GM23248 (cell line): Measurements from ENCODE around the gene ZER1. TPM values are rescaled to one million over a fixed set of nuclear protein-coding genes. Genes with fewer than 3 reads are reported as not detected.
"Not testable (repeated sequence)": the region's sequence is repeated elsewhere in the genome, so short reads cannot be mapped to it uniquely, and the experiment has no call there.

ENCODE experiments used
- DNase-seq: peaks from one replicate; pipeline ENCODE4 v3.0.0-alpha.2; 2015
- H2AFZ ChIP-seq: fragments of 200-600 bp; sonication (generic); 2 replicates; pipeline ENCODE4 v1.6.1; 2016; ENCODE audit warnings: antibody characterized with exemption
- H3F3A ChIP-seq: fragments of 200-600 bp; sonication (generic); 2 replicates; pipeline ENCODE4 v1.6.1; 2016; ENCODE audit warnings: mild to moderate bottlenecking, antibody characterized with exemption, mixed run types; ENCODE audit not compliant: insufficient read depth
- H3K27ac ChIP-seq: fragments of 200-600 bp; sonication (generic); 2 replicates; pipeline ENCODE4 v1.5.1; 2016; ENCODE audit warnings: mild to moderate bottlenecking
- H3K27me3 ChIP-seq: fragments of 200-600 bp; sonication (generic); replicated peaks from 2 replicates; pipeline ENCODE4 v1.6.1; 2016; ENCODE audit warnings: mild to moderate bottlenecking; ENCODE audit not compliant: insufficient read depth
- H3K36me3 ChIP-seq: fragments of 200-600 bp; sonication (generic); 2 replicates; pipeline ENCODE4 v1.6.1; 2016; ENCODE audit warnings: low read depth, mild to moderate bottlenecking
- H3K4me1 ChIP-seq: fragments of 200-600 bp; sonication (generic); 2 replicates; pipeline ENCODE4 v1.6.1; 2016; ENCODE audit warnings: mild to moderate bottlenecking; ENCODE audit not compliant: insufficient read depth
- H3K4me2 ChIP-seq: fragments of 200-600 bp; sonication (generic); one replicate; pipeline ENCODE4 v1.6.1; 2016; ENCODE audit warnings: mild to moderate bottlenecking; ENCODE audit not compliant: unreplicated experiment
- H3K4me3 ChIP-seq: fragments of 200-600 bp; sonication (generic); 2 replicates; pipeline ENCODE4 v1.5.1; 2016; ENCODE audit warnings: mild to moderate bottlenecking
- H3K79me2 ChIP-seq: fragments of 200-600 bp; sonication (generic); 2 replicates; pipeline ENCODE4 v1.6.1; 2016; ENCODE audit warnings: mild to moderate bottlenecking; ENCODE audit not compliant: insufficient read depth
- H3K9ac ChIP-seq: fragments of 200-600 bp; sonication (generic); 2 replicates; pipeline ENCODE4 v1.6.1; 2016; ENCODE audit warnings: mild to moderate bottlenecking
- H3K9me2 ChIP-seq: fragments of 200-600 bp; sonication (generic); 2 replicates; pipeline ENCODE4 v1.6.1; 2016; ENCODE audit warnings: mixed run types, mild to moderate bottlenecking, moderate library complexity; ENCODE audit not compliant: insufficient read depth
- H3K9me3 ChIP-seq: fragments of 200-600 bp; sonication (generic); one replicate; pipeline ENCODE4 v1.6.1; 2017; ENCODE audit warnings: low read depth
- H4K20me1 ChIP-seq: fragments of 200-600 bp; sonication (generic); 2 replicates; pipeline ENCODE4 v1.6.0; 2016; ENCODE audit not compliant: insufficient read depth
- EZH2 ChIP-seq: fragments of 200-600 bp; sonication (generic); IDR thresholded peaks from 2 replicates; pipeline ENCODE4 v1.6.1; 2018; ENCODE audit warnings: antibody characterized with exemption, mild to moderate bottlenecking; ENCODE audit not compliant: insufficient read depth, poor library complexity, severe bottlenecking
- EZH2phosphoT487 ChIP-seq: fragments of 200-600 bp; sonication (generic); IDR thresholded peaks from 2 replicates; pipeline ENCODE4 v1.6.1; 2018; ENCODE audit warnings: antibody characterized with exemption, moderate library complexity, mild to moderate bottlenecking, low read depth; ENCODE audit not compliant: insufficient read depth
- WGBS, 2 experiments: methylation state at CpG; one replicate each; pipeline ENCODE4 v1.1.6; 2015 to 2017; ENCODE audit warnings: low lambda C conversion rate in 2 of 2, low coverage in 1 of 2; ENCODE audit errors: missing lambda C conversion rate in 2 of 2; 5-methylcytosine and 5-hydroxymethylcytosine counted together
- in situ Hi-C: fragments of 300-500 bp; cut with MboI; formaldehyde crosslinking; loops from 2 replicates; pipeline ENCODE4 v1.15.0; 2020
- polyA plus RNA-seq: library from polyadenylated mRNA; unstranded; fragments of >200 nt; fragmentation: Nextera tagmentation; extraction: Ambion mirVana; gene quantifications from 2 replicates; pipeline ENCODE4 v1.2.1, GENCODE V29; 2016
- total RNA-seq: library from RNA; depleted of rRNA; stranded (reverse); fragments of >200 nt; shearing (Covaris generic); gene quantifications from 2 replicates; pipeline ENCODE4 v1.2.3, GENCODE V29; 2014

ZER1 gene
- total and polyA plus RNA-seq, 2 experiments from 2014 or later: 20.0 to 28.9 TPM

DNA sequence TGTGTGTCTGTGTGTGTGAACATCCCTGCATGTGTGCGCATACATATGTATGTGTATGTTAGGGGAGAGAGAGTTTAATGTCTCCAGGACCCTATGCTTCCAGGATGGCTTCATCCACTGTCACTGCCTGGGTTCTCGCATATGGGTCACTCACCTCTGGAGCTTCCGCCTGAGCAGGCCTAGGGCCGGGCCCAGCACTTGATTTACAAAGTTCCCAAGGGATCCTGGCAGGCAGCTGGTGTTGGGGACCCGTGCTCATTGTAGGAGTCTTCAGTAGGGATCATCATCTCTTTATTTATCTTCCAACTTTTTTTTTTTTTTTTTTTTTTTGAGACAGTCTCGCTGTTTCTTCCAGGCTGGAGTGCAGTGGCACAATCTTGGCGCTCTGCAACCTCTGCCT lies 28.3 kb upstream of the ZER1 start:
- H4K20me1 ChIP-seq: no peaks in the 10 kb centered on the region
- H3K4me3 ChIP-seq: no peak overlapping the region
- WGBS, 2 experiments: 88 to 93% methylated on average over 7 of the region's 7 CpGs
- H3K9me2 ChIP-seq: no peaks in the 10 kb centered on the region
- H3K4me2 ChIP-seq: no peak overlapping the region
- H3K36me3 ChIP-seq: no peaks in the 10 kb centered on the region; the same call in 1 of the 2 replicates
- no peaks in the 10 kb centered on the region for H3K4me1 ChIP-seq
- DNase-seq: no peak
- no peak overlapping the region for H3K9ac ChIP-seq
- H3F3A ChIP-seq: no peaks in the 10 kb centered on the region
- H2AFZ ChIP-seq: no peak overlapping the region
- H3K27ac ChIP-seq: no peak overlapping the region
- H3K9me3 ChIP-seq: no peaks in the 10 kb centered on the region
- in situ Hi-C loops: no loop called here
- H3K79me2 ChIP-seq: 0 out of 2 replicates have a peak, but pooled peaks cover 5% of the 10 kb centered on the region
- TF ChIP-seq EZH2phosphoT487: no peak
- TF ChIP-seq EZH2: no peak
- H3K27me3 ChIP-seq: no peaks in the 10 kb centered on the region

DNA sequence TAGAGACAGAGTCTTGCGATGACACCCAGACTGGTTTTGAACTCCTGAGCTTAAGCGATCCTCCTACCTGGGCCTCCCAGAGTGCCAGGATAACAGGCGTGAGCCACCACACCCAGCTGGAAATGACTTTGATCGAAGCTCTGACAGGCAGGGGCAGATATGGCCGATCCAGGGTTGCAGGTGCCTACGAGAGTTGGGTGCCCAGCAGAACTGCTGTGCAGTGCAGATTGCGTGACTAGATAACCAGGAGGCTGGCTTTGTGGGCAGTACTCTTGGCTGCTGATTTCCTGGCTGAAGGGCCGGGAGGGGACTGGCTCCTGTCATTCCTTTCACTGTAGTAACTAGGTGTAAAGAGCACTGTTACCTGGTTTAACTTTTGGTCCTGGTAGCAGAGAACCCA lies 27.2 kb upstream of the ZER1 start:
- Histone ChIP-seq H3K79me2 (0 out of 2 replicates have a peak, but pooled peaks cover 5% of the 10 kb centered on the region), H3K27ac (no peak overlapping the region), H4K20me1 (no peaks in the 10 kb centered on the region), H3F3A (no peaks in the 10 kb centered on the region), H3K36me3 (no peaks in the 10 kb centered on the region; the same call in 1 of the 2 replicates), H3K9ac (no peak overlapping the region), H3K4me1 (no peaks in the 10 kb centered on the region), H3K9me3 (no peaks in the 10 kb centered on the region), H3K9me2 (no peaks in the 10 kb centered on the region), H3K4me2 (no peak overlapping the region), H2AFZ (no peak overlapping the region), H3K4me3 (no peak overlapping the region), H3K27me3 (no peaks in the 10 kb centered on the region)
- in situ Hi-C loops: no loop called here
- 94 to 96% methylated on average over 7 to 8 of the region's 8 CpGs for WGBS, 2 experiments
- TF ChIP-seq EZH2 (no peak), EZH2phosphoT487 (no peak)
- DNase-seq: no peak

DNA sequence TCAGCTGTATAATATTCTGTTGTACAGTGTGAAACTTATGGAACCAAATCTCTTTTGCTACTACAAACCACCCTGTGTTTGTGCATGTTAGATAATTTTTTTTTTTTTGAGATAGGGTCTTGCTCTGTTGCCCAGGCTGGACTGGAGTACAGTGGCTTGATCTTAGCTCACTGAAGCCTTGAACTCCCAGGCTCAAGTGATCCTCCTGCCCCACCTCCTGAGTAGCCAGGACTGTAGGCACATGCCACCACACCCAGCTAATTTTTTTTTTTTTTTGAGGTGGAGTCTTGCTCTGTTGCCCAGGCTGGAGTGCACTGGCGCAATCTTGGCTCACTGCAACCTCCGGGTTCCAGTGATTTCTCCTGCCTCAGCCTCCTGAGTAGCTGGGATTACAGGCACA lies 23.2 kb upstream of the ZER1 start:
- H3K27ac ChIP-seq, H2AFZ ChIP-seq, H4K20me1 ChIP-seq, H3K79me2 ChIP-seq, H3K9me2 ChIP-seq, H3F3A ChIP-seq, in situ Hi-C loops, H3K4me1 ChIP-seq, H3K4me3 ChIP-seq, H3K36me3 ChIP-seq, DNase-seq, H3K27me3 ChIP-seq, H3K9me3 ChIP-seq, H3K9ac ChIP-seq, H3K4me2 ChIP-seq: not testable (repeated sequence)
- WGBS, 2 experiments: 44 to 47% methylated on average over 2 of the region's 2 CpGs

DNA sequence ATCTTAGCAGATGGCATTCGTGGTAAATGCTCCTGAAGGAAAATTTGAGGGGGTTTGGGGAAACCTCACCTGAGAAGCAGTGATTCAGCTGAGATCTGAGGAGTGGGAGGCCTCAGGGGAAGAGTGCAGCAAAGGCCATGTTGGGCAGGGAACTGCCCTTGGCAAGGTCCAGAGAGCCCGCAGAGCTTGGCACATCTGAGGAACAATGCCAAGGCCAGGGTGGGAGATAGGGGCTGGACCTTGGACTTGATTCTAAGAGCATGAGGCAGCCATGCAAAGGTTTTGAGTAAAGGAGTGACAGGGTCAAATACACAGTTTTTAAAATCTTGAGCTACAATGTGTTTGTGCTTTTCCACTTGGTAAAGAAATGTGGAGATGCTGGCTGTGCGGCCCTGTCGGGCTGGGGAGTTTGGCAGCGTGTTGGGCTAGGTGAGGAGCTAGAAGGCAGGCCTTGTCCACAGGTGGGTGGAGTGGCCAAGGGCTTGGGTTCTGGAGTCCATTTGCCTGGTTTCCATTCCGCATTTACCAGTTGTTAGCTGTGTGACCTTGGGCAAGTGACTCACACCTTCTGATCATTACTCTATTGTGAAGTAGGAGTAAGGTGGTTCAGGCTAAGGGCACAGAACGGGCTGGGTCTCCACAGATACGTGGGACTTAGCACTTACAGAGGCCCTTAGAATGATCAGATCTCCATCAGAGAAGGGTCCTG lies 21.4 kb upstream of the ZER1 start:
- Histone ChIP-seq H3K27me3 (no peaks in the 10 kb centered on the region), H3K4me2 (no peak overlapping the region), H3K36me3 (no peaks in the 10 kb centered on the region; the same call in 1 of the 2 replicates), H3K79me2 (peaks cover 19% of the 10 kb centered on the region), H3K9ac (no peak overlapping the region), H2AFZ (no peak overlapping the region), H3K9me3 (no peaks in the 10 kb centered on the region), H3K4me1 (peaks cover 4% of the 10 kb centered on the region), H3K9me2 (no peaks in the 10 kb centered on the region), H4K20me1 (no peaks in the 10 kb centered on the region), H3F3A (no peaks in the 10 kb centered on the region), H3K27ac (no peak overlapping the region), H3K4me3 (no peak overlapping the region)
- in situ Hi-C loops: no loop called here
- TF ChIP-seq EZH2phosphoT487: no peak
- no peak for DNase-seq
- WGBS, 2 experiments: 84 to 85% methylated on average over 8 of the region's 8 CpGs

DNA sequence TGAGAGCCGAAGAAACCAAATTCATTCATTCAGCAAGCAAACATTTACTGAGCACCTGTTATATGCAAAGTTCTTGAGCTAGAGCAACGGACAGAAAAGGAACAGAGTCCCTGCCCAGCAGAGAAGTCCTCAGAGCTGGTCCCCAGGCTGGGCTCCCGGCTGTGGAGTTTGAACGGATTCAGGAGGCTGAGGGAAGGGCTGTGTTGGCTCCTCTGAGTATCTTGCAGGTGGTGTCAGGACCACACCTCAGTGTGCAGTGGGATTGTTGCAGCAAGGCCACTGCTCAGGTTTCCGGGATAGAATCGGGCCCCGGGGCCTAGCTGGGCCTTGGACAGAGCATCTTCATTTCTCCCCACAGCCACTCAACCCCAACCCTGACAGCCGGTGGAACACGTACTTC lies 20.4 kb upstream of the ZER1 start:
- Histone ChIP-seq H3K36me3 (no peaks in the 10 kb centered on the region; the same call in 1 of the 2 replicates), H3K4me3 (no peak overlapping the region), H3K79me2 (peaks cover 29% of the 10 kb centered on the region), H3K9me2 (no peaks in the 10 kb centered on the region), H3K9ac (no peak overlapping the region), H2AFZ (no peak overlapping the region), H3K9me3 (no peaks in the 10 kb centered on the region), H3F3A (0 out of 2 replicates have a peak, but pooled peaks cover 5% of the 10 kb centered on the region), H4K20me1 (no peaks in the 10 kb centered on the region), H3K4me2 (no peak overlapping the region), H3K4me1 (peaks cover 7% of the 10 kb centered on the region), H3K27me3 (no peaks in the 10 kb centered on the region), H3K27ac (no peak overlapping the region)
- DNase-seq: no peak
- in situ Hi-C loops: no loop called here
- no peak for TF ChIP-seq EZH2
- TF ChIP-seq EZH2phosphoT487: no peak
- 91 to 97% methylated on average over 9 of the region's 9 CpGs for WGBS, 2 experiments
